CD4-positive, alpha-beta T cell treated with Interferon alpha-2 for 1 hour (primary cell): Measurements from ENCODE around the gene OBSCN.

ENCODE experiments used
- DNase-seq, 2 donors: peaks; one replicate each; pipeline ENCODE4 v3.0.0-alpha.2; 2020 to 2022

OBSCN gene

GRCh38 chr1:228360533-228361313, 152.9 kb downstream of the OBSCN start:
- no peak for DNase-seq

GRCh38 chr1:228361314-228362140, 153.7 kb downstream of the OBSCN start:
- DNase-seq = no peak

GRCh38 chr1:228362141-228362883, 154.5 kb downstream of the OBSCN start:
- DNase-seq = no peak

GRCh38 chr1:228362884-228363450, 155.1 kb downstream of the OBSCN start:
- no peak for DNase-seq

- DNase-seq = no peak
Observed at GRCh38 chr1:228363686-228364067, 155.8 kb downstream of the OBSCN start.

- no peak for DNase-seq
Observed at GRCh38 chr1:228364068-228364705, 156.3 kb downstream of the OBSCN start.

- no peak for DNase-seq
Observed at GRCh38 chr1:228364706-228365213, 156.9 kb downstream of the OBSCN start.

GRCh38 chr1:228365271-228366061, 157.6 kb downstream of the OBSCN start:
- DNase-seq = no peak

- DNase-seq = no peak
Observed at GRCh38 chr1:228366062-228366865, 158.4 kb downstream of the OBSCN start.

GRCh38 chr1:228366866-228367741, 159.3 kb downstream of the OBSCN start:
- no peak for DNase-seq

GRCh38 chr1:228367798-228368791, 160.3 kb downstream of the OBSCN start:
- no peak for DNase-seq

- no peak for DNase-seq
Observed at GRCh38 chr1:228368801-228369607, 161.2 kb downstream of the OBSCN start.

- no peak for DNase-seq
Observed at GRCh38 chr1:228369608-228370438, 162.0 kb downstream of the OBSCN start.

GRCh38 chr1:228370439-228370940, 162.6 kb downstream of the OBSCN start:
- DNase-seq = no peak

GRCh38 chr1:228370941-228371740, 163.3 kb downstream of the OBSCN start:
- DNase-seq = no peak
